ENCODE data around the gene CGGBP1.
"Not testable (repeated sequence)": the region's sequence is repeated elsewhere in the genome, so short reads cannot be mapped to it uniquely, and the experiment has no call there.

Gene CGGBP1

GRCh38 chr3:88033808-88034207 is 25.0 kb downstream of the CGGBP1 start:
- no peak for DNase-seq

DNA sequence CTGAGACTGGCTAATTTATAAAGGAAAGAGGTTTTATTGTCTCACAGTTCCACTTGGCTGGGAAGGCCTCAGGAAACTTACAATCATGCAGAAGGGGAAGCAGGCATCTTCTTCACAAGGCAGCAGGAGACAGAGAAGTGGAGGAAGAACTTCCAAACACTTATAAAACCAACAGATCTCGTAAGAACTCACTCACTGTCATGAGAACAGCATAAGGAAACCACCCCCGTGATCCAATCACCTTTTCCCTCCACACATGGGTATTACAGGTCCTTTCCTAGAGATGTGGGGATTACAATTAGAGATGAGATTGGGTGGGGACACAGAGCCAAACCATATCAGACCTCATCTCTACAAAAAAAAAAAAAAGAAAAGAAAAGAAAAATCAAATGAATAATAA is 25.7 kb downstream of the CGGBP1 start:
- no peak for DNase-seq

DNA sequence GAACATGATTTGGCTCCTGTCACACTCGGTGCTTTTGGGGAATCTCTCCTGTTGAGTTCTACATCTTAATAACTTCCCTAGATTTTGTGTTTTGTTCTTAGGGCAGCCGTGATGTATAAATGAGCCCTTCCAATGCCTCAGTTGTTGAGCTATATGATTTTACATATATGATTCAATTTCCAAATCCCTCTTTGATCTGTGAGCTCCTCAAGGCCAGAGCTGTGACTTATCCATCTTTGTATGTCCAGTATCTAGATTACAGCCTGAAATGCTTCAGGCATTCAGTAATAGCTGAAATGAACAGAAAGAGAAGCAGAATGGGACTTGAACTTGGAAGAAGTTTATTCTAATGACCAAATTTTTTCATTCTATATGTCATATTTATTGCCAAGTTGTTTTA is 26.6 kb downstream of the CGGBP1 start:
- no peak for DNase-seq

GRCh38 chr3:88031642-88032077 is 27.1 kb downstream of the CGGBP1 start:
- DNase-seq: no peak

GRCh38 chr3:88030210-88030609 is 28.6 kb downstream of the CGGBP1 start:
- DNase-seq: no peak

DNA sequence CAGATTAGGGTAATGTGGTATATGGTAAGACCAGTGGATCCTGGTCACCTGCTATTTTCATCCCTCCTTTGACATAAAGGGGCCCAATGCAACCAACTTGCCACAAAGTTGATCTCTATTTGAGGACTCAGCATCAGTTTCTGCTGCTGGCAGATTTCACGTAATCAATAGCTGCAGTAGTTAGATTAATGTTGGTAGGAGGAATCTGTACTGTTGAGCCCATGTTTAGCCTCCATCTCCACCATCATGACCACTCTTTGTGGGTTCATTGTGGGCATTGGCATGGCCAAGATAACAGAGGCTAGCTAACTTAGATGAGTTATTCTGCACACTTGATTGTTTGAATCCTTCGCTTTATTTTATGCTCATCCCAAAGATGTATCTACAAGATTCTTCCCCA is 29.9 kb downstream of the CGGBP1 start:
- no peak for DNase-seq

DNA sequence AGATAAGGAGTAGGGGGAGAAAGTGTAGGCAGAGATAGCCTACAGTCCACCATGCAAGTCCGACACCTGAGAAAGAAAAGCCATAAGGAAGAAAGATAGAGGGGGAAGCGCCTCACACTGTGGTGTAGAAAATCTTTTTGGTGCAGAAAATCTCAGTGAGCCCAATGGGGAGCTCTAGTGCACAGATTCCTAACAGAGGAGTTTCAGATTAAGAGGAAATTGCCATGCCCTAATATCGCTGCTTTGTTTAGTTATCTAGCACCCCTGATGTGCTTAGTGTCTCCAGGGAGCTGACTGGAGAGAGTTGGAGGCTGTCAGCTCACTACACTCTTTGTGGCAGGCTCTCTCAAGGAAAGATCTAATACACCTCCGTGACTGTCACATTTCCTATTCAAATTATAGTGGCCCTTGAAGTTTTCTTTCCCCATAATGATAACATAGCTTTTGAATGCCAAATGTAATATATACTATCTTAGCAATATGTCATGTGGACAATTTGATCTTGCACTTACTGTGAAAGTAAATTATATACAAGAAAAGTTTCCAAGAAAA is 33.7 kb downstream of the CGGBP1 start:
- DNase-seq: no peak

DNA sequence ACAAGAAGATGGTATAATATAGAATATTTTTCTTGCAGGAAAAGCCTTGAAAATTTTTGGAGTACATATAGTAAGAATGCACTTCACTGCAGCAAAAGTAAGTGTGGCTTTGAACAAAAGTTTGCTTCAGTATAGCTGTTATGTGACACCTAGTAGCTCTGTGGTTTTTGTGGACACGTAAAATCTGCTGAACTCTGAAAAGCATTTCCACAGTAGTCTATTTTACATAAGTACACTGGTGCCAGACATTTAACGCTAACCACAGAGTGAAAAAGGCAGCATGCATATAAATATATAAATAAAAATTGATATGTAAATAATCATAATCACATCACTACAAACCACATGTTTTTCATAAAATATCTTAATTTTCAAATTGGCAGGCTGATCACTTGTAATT is 39.8 kb downstream of the CGGBP1 start:
- DNase-seq: no peak

DNA sequence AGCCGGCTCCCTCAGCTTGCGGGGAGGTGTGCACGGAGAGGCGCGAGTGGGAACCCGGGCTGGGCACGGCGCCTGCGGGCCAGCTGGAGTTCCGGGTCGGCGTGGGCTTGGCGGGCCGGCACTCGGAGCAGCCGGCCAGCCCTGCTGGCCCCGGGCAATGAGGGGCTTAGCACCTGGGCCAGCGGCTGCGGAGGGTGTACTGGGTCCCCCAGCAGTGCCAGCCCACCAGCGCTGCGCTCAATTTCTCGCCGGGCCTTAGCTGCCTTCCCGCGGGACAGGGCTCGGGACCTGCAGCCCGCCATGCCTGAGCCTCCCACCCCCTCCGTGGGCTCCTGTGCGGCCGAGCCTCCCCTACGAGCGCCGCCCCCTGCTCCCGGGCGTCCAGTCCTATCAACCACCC is 43.1 kb downstream of the CGGBP1 start:
- not testable (repeated sequence) for DNase-seq

DNA sequence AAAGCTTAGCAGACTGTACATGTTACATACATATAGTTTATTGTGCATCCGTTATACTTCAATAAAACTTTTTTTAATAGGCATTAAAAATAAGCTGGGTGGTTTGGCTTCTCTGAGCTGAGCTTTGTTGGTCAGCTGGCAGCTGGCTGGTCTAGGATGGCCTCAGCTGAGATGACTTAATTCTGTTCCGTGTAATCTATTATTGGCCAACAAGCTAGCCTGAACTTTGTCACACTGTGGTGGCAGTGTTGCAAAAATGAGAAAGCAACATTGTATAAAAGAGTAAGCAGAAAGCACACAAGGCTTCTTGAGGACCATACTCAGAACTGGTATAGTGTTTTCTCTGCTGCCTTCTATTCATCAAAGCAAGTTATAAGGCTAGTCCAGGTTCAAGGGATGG is 45.2 kb downstream of the CGGBP1 start:
- no peak for DNase-seq

- DNase-seq: no peak
These were observed 48.0 kb downstream of the CGGBP1 start for GRCh38 chr3:88010810-88011209.

DNA sequence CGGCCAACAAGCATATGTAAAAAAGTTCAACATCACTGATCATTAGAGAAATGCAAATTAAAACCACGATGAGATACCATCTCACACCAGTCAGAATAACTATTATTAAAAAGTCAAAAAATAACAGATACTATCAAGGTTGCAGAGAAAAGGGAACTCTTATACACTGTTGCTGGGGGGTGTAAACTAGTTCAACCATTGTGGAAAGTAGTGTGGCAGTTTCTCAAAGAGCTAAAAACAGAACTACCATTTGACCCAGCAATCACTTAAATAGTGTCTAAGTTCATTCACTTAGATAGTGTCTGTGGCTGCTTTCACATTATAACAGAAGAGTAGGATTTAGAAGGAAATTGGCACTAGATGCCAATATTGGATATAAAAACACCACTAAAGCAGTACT is 49.7 kb downstream of the CGGBP1 start:
- DNase-seq: no peak

DNA sequence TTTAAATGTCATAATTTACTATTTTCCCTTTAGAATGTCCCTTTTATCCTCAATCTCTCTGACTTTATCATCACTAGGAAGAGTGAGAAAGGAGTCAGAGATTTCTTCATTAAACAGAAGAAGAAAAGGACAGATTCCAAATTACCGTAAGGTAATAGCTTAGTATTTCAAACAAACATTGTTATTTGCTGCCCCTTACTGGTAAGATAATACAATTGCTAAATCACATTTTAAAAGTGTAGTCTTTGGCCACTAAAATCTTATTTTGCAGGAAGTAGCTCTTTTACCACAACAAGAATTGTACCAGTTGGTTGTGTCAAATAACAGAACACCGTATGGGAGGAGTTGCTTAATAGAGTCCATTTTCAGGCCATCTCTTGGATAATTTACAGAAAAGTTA is 53.7 kb downstream of the CGGBP1 start:
- DNase-seq: no peak

- DNase-seq: peak in 1 of 2 donors; percentile 10
These were observed 55.6 kb downstream of the CGGBP1 start for GRCh38 chr3:88003115-88003755.

DNA sequence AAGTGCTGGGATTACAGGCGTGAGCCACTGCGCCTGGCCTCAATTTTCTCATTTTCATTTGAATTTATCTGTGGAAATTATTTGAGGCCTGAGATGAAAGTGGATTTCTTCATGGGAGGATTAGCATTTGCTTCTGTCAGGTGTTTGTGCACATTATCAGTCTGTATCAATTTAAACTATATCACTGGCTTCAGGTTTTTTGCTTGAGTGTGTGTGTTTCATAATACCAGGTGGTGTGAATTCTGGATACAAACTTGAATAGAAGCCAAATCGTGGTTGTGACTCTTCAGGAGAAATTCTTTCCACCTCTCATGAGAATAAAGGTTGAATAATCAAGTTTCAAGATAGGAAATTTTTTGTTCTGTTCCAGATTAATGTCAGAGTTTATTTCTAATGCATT is 56.4 kb downstream of the CGGBP1 start:
- DNase-seq: no peak

All from stimulated activated CD4-positive, alpha-beta T cell treated with anti-CD3 and anti-CD28 coated beads, Interleukin-2, amount 100 ng/mL, for 48 hours (primary cell).